SK-N-SH treated with all-trans-retinoic acid at 6 μM for 48 hours (cell line): ENCODE measurements around the gene AGRP.

Source experiments
- ARNTL ChIP-seq: fragments of 450-650 bp; formaldehyde crosslinking; IDR thresholded peaks from 2 replicates; pipeline ENCODE4 v1.5.0; 2020; ENCODE audit warnings: low read depth, mild to moderate bottlenecking, moderate library complexity, borderline replicate concordance
- PATZ1 ChIP-seq: fragments of 250-450 bp; sonication (Bioruptor Pico); IDR thresholded peaks from 2 replicates; pipeline ENCODE4 v1.8.0; 2020; ENCODE audit warnings: mild to moderate bottlenecking, moderate library complexity, borderline replicate concordance
- PPARA ChIP-seq: fragments of 250-450 bp; sonication (Bioruptor Pico); IDR thresholded peaks from 2 replicates; pipeline ENCODE4 v1.5.0; 2020; ENCODE audit warnings: mild to moderate bottlenecking, borderline replicate concordance
- TSHZ2 ChIP-seq: fragments of 250-450 bp; sonication (Bioruptor Pico); IDR thresholded peaks from 2 replicates; pipeline ENCODE4 v1.5.0; 2020; ENCODE audit warnings: mild to moderate bottlenecking, moderate library complexity

- TF ChIP-seq PATZ1 (CRISPR knock-in tag): no peak
- no peak for TF ChIP-seq PPARA (CRISPR knock-in tag)
- no peak for TF ChIP-seq ARNTL (CRISPR knock-in tag)
- no peak for TF ChIP-seq TSHZ2
Observed at GRCh38 chr16:67528870-67529581, 45.7 kb upstream of the AGRP start.
